ENCODE measurements around the gene CYFIP1. TPM values are rescaled to one million over a fixed set of nuclear protein-coding genes. Genes with fewer than 3 reads are reported as not detected.

CYFIP1 gene
- total RNA-seq, 1 donor from 2014 or later: 120 TPM

DNA sequence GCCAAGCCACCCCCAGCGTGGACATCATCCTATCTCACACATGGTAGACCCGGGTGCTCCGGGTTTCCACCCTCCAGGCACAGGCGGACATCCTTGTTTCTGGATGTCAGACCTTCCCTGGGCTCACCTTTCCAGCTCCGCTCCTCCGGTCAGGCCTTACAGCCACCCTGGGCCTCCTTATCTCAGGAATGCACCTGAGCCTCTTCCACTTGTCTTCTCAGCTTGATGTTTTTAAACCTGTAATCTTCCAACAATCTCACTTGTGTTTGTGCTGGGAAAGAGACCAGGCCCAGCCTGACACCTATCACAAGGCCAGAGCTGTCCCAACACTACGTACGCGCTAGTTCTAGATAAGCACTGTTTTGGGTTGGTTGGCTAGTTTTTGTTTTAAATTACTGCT is 87.8 kb downstream of the CYFIP1 start:
- DNase-seq (ENCODE audit: extremely low read depth, low read depth, low spot score): no peak

GRCh38 chr15:22891426-22892210 is 88.5 kb downstream of the CYFIP1 start:
- DNase-seq (ENCODE audit: extremely low read depth, low read depth, low spot score): no peak

GRCh38 chr15:22890296-22890695 is 89.9 kb downstream of the CYFIP1 start:
- DNase-seq (ENCODE audit: extremely low read depth, low read depth, low spot score): no peak

GRCh38 chr15:22889146-22889818 is 90.9 kb downstream of the CYFIP1 start:
- no peak for DNase-seq (ENCODE audit: extremely low read depth, low read depth, low spot score)

DNA sequence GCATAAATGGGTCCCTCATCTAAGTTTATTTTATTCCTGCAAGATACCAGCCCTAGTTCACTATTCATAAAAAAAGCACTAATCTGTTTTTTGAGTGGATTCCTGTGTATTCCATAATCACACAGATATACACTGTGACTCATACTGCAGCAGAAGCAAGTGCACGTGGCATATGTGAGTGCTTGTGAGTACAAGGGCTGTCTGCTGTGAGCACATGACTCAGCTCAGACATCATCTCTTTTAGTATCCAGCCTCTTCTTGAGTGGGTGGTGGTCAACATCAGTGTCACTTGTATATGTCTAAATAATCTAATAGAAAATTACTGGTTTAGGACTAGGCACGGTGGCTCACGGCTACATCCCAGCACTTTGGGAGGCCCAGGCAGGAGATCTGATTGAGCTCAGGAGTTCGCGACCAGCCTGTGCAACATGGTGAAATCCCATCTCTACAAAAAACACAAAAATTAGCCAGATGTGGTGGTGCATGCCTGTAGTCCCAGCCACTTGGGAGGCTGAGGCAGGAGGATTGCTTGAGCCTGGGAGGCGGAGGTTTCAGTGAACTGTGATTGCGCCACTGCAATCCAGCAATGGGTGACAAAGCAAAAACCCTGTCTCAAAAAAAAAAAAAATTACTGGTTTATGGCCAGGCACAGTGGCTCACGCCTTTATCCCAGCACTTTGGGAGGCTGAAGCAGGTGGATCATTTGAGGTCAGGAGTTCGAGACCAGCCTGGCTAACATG is 91.9 kb downstream of the CYFIP1 start:
- DNase-seq (ENCODE audit: extremely low read depth, low read depth, low spot score): peak; percentile 18

DNA sequence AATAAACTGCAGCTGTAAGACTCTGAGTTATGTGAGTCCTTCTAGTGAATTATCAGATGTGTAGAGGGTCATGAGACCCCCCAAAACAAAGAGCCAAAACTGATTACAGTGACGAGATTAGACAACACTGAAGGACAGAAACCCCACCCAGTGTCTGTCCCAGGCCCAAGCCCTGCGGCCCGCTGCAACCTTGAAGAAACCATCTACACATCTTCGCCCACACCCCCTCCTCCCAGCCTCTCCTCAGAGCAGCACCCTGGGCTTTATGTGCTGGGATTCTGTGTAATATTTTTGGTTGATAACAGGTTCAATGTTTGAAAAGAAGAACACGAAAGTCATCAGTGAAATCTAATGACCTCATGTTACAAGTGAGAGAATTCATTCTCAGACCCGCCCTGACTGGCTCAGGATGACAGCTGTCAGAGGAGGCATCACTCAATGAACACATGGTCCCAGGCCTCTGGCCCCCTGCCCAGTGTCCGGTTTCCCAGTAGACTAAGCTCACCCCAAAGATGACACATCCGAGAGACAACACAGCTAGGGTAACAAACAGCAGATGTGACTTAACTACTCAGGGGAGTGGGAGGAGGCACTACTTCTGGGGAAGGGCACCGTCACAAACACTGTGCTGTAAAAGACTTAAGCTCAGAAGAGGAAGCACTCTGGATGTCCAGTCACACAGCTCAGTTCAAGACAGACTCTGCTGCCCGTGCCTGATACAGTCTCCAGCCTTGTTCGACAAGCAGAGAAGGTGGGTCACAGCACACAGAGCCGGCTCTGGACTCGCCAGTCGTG is 92.8 kb downstream of the CYFIP1 start:
- DNase-seq (ENCODE audit: extremely low read depth, low read depth, low spot score): no peak

DNA sequence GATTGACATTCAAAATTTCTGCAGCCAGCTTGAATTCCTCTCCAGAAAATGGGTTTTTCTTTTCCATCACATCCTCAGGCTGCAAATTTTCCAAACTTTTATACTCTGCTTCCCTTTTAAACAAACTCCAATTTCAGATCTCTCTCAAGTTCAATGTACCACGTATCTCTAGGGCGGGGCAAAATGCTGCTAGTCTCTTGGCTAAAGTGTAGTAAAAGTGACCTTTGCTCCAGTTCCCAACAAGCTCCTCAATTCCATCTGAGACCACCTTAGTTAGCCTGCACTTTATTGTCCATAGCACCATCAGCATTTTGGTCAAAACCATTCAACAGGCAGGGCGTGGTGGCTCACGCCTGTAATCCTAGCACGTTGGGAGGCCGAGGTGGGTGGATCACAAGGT is 95.0 kb downstream of the CYFIP1 start:
- no peak for DNase-seq (ENCODE audit: extremely low read depth, low read depth, low spot score)

- DNase-seq (ENCODE audit: extremely low read depth, low read depth, low spot score): no peak
These were observed 95.8 kb downstream of the CYFIP1 start for GRCh38 chr15:22884344-22884743.

DNA sequence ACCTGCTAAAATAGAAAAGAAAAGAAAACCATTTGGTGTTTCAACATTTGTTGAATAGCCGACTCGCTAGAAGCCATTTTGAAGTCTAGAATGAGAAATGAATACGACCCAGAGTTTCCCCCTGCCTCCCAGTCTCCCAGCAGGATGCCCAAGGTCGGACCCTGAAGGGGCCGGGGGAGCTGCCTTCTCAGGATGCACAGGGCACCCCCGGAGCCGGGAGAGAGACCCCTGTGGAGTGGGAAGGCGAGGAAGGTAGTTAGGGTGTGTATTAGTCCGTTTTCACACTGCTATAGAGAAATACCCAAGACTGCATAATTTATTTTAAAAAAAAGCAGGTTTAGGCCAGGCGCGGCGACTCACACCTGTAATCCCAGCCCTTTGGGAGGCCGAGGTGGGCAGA is 97.0 kb downstream of the CYFIP1 start:
- no peak for DNase-seq (ENCODE audit: extremely low read depth, low read depth, low spot score)

GRCh38 chr15:22881739-22882440 is 98.3 kb downstream of the CYFIP1 start:
- DNase-seq (ENCODE audit: extremely low read depth, low read depth, low spot score): no peak

GRCh38 chr15:22880981-22881738 is 99.0 kb downstream of the CYFIP1 start:
- no peak for DNase-seq (ENCODE audit: extremely low read depth, low read depth, low spot score)

GRCh38 chr15:22880068-22880980 is 99.8 kb downstream of the CYFIP1 start:
- no peak for DNase-seq (ENCODE audit: extremely low read depth, low read depth, low spot score)

GRCh38 chr15:22878103-22878502 is 102.1 kb downstream of the CYFIP1 start:
- no peak for DNase-seq (ENCODE audit: extremely low read depth, low read depth, low spot score)

- no peak for DNase-seq (ENCODE audit: extremely low read depth, low read depth, low spot score)
These were observed 102.6 kb downstream of the CYFIP1 start for GRCh38 chr15:22877607-22878006.

- no peak for DNase-seq (ENCODE audit: extremely low read depth, low read depth, low spot score)
These were observed 103.1 kb downstream of the CYFIP1 start for GRCh38 chr15:22877117-22877516.

DNA sequence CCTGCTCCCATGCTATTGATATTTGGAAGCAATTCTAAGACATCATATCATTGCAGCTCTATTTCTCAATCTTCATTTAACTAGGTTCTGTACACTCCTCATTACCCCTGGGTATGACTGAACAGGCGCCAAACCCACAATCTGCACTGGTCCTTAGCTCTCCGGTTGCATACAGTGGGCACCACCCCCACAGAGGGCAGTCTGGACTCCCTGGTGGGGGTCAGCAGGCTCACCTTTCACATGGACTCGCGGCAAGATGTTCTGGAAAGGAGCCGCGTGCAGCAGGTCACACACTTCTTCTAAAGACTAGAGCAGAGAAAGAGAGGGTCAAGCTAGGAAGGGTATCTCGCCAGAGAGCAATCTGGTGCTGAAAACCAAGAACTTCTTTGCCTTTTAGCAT is 105.2 kb downstream of the CYFIP1 start:
- no peak for DNase-seq (ENCODE audit: extremely low read depth, low read depth, low spot score)

DNA sequence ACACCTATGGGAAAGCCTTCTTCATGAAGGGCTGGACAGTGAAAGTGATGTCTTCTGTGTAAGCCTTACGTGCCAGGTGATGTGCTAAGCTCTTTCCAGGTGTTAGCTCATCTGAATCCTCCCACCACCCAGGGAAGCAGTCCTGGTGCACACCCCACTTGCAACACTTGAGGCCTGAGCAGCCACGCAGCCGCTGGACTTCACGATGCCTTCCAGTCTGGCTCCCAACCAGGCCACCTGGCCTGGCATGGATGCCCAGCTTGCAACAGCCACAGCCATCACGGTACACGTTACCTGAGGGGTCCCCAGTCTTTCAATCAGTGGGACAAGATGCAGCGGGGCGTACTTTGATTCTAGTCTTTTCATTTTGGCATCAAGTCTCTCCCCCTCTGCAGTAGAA is 105.9 kb downstream of the CYFIP1 start:
- DNase-seq (ENCODE audit: extremely low read depth, low read depth, low spot score): no peak

DNA sequence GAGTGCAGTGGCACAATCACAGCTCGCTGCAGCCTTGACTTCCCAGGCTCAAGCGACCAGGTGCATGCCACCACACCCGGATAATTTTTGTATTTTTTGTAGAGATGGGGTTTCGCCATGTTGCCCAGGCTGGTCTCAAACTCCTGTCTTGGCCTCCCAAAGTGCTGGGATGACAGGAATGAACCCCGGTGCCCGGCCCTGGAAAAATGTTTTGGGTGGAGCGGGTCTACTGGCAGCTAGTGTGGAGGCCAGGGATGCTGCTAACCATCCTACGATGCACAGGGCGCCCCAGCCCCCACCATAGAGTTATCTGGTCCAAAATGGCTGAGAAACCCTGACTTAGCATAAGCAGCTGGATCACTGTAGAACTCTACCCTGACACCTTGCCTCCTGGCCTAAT is 106.3 kb downstream of the CYFIP1 start:
- no peak for DNase-seq (ENCODE audit: extremely low read depth, low read depth, low spot score)
